Measurements from ENCODE around the gene OPRD1.

GRCh38 chr1:28890836-28891235 lies 78.9 kb downstream of the OPRD1 start:
- TF ChIP-seq CTCF (IDR thresholded peaks at IDR 0.05; ENCODE audit: insufficient read depth, low read length, poor library complexity, severe bottlenecking) (no peak), EZH2phosphoT487 (conservative IDR thresholded peaks at IDR 0.05; ENCODE audit: low read length) (no peak)
